WTC11 (cell line): ENCODE results near the gene CACNA1C.

Experiments
- FOXJ3 ChIP-seq: sonication (generic); formaldehyde crosslinking; IDR thresholded peaks from 2 replicates; pipeline ENCODE4 v1.9.0; 2021; ENCODE audit warnings: missing genetic modification reagents, mild to moderate bottlenecking, borderline replicate concordance
- FOXK1 ChIP-seq: sonication (generic); formaldehyde crosslinking; IDR thresholded peaks from 2 replicates; pipeline ENCODE4 v1.8.0; 2022; ENCODE audit warnings: mild to moderate bottlenecking, moderate library complexity, missing genetic modification reagents

- TF ChIP-seq FOXK1 (CRISPR knock-in tag), result no peak
- TF ChIP-seq FOXJ3 (CRISPR knock-in tag), result no peak
Observed at GRCh38 chr12:2098852-2099251, 46.1 kb downstream of the CACNA1C start.
